Activated T-helper 1 cell treated with Interleukin-2 at 50 U/mL for 16 hours (primary cell): ENCODE data around the gene SIMC1.

ENCODE experiments used
- DNase-seq: peaks from one replicate; pipeline ENCODE4 v3.0.0-alpha.2; 2020; ENCODE audit warnings: low read depth

SIMC1 gene

DNA sequence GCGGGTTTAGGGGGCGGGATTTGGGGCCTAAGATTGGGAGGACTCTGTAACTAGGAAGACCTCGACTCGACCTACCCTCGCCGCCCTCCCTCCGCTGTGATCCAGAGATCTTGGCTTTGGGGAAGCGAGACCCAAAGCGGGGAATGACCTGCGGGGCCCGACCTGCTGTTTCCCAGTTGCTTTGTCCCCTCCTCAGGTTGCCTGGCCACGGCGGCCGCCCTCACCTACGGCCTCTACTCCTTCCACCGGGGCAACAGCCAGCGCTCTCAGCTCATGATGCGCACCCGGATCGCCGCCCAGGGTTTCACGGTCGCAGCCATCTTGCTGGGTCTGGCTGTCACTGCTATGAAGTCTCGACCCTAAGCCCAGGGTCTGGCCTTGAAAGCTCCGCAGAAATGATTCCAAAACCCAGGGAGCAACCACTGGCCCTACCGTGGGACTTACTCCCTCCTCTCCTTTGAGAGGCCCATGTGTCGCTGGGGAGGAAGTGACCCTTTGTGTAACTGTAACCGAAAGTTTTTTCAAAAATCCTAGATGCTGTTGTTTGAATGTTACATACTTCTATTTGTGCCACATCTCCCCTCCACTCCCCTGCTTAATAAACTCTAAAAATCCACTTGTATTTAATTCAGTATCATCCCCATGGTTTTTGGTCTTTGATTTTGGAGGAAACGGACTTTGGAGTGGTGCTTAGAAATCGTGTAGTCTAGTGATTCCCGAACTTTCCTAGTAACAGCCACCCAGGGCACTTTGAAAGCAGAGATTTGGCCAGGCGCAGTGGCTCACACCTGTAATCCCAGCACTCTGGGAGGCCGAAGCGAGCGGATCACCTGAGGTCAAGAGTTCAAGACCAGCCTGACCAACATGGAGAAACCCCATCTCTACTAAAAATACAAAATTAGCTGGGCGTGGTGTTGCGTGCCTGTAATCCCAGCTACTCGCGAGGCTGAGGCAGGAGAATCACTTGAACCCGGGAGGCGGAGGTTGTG lies 151.2 kb downstream of the SIMC1 start:
- no peak for DNase-seq

DNA sequence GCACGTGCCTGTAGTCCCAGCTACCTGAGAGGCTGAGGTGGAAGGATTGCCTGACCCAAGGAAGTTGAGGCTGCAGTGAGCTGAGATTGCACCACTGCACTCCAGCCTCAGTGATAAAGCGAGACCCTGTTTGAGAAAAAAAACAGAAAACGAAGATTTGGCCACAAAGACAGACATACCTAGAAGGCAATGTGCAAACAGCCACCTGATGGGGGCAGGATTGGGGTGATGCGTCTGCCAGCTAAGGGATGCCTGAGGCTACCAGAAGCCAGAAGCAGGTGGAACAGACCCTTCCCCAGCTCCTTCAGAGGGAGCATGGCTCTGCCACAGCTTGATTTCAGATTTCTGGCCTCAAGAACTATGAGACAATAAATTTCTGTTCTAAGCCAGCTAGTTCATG lies 153.3 kb downstream of the SIMC1 start:
- no peak for DNase-seq

DNA sequence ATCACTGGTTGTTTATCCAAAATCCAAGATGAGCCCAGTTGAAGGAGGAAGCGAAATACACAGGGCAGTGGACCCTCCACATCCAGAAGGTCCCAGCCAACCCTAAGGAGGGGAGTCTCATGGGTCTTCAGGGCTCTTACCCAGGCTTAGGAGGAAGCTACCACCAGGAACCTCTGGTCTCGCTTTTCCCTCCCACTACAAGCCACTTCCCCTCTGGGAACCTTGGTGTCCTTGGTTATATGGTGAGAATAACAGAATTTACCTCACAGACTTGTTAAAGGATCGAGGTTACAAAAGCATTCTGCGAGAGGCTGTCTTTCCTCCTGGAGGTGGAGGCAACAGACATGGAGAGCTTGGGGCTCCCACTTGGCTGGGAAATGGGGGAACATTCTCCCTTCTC lies 153.8 kb downstream of the SIMC1 start:
- DNase-seq: no peak

DNA sequence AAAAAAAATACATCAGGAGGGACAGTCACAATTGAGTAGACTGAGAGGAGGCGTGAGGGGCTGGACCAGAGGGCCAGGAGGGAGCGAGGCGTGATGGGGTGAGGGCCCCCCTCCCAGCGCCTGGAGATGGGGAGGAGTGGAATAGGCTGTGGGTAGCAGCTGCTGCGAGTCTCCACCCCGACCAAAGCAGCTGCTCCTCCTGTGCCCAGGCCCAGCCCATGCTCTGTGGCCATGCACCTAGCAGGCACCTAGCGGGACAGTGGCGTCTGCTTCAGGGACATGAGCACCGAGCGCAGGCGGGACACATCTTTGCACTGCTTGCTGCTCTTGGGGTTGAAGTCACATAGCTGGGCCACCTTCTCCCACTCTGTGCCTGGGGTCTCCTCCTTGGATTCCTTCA lies 154.3 kb downstream of the SIMC1 start:
- DNase-seq: no peak

DNA sequence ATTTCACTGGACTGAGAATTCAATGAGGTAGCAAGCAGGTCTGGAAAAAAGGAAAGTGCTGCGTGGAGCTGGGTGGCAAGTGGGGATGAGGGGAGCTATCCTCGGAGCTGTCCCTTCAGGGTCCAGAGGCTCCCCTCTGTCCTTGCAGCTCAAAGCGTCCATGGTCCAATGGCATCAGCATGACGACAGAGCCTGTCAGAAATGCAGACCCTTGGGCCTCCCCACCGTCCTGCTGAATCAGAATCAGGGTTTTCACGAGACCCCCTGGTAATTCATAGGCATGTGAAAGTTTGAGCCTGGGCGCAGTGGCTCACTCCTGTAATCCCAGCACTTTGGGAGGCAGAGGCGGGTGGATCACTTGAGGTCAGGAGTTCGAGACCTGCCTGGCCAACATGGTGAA lies 155.9 kb downstream of the SIMC1 start:
- DNase-seq: no peak

DNA sequence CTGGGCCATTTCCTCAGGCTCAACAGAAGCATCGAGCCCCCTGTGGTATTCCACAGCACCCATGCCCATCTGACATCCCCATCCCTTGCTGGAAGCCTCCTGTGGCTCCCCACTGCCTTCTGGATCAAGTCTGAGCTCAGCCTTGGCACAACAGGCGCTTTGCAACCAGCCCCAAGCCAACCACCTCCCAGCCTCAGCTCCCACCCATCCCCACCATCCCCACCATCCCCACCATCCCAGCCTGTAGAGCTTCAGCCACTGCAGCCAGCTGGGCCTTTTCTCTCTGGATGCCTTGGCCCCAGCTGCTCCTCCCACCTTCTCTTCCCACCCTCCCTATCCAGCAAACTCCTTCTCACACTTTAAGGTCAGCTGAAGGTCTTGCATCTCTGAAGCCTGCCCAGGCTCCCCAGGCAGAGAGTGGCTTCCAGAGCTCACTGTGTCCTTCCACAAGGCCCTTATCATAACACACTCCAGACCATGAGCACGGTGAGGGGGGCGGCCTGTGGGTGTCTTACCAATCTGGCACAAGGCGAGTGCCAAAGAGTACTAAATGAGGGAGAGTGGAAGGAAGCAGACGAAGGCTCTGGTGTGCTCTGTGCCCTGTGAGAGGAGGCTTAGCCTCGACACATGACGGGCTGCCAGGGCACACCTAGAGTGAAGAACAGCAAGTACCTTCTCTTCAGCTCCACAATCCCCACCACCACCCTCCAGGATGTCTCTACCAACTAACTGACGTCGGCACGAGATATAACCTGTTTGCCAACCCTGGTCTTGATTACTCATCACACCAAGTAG lies 156.9 kb downstream of the SIMC1 start:
- no peak for DNase-seq
